GM13977 (cell line): ENCODE results near the gene GALNT14.

Experiments used
- DNase-seq: peaks from one replicate; pipeline ENCODE4 v3.0.0; 2012; ENCODE audit warnings: low spot score
- in situ Hi-C: fragments of 300-500 bp; cut with MboI; formaldehyde crosslinking; loops from one replicate; pipeline ENCODE4 v1.12.0; 2022; ENCODE audit warnings: low sequenced_read_pairs, low pct_unique_long_range_greater_than_20kb, mixed read lengths, inconsistent platforms; ENCODE audit not compliant: unreplicated experiment
- TF ChIP-seq, protein P1 (sequence below): IDR thresholded peaks from 2 replicates; pipeline ENCODE4 v1.5.1; 2012; ENCODE audit warnings: mild to moderate bottlenecking, control low read depth; ENCODE audit not compliant: insufficient read depth; ENCODE audit errors: extremely low read depth, missing control alignments

Gene GALNT14

DNA sequence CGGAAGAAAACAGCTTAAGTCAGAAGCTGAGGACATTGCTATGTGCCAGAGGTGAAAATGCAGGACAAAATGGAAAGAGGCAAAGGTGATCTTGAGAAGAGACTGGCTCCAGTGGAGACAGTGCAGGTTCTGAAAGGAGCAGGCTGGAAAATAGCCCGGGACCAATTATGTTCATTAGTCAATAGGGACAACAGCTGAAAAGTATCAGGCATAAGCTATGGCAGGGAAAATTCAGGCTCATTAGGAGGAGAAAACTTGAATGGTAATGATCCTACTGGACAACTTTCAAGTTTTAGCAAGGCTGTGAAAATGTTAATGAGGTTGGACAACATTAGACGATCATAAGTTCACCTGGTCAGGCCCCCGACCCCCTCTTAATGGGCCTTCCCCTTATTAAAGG lies 60.2 kb downstream of the GALNT14 start:
- no peak for DNase-seq
- in situ Hi-C loops: no loop called here
- TF ChIP-seq, protein P1, sequence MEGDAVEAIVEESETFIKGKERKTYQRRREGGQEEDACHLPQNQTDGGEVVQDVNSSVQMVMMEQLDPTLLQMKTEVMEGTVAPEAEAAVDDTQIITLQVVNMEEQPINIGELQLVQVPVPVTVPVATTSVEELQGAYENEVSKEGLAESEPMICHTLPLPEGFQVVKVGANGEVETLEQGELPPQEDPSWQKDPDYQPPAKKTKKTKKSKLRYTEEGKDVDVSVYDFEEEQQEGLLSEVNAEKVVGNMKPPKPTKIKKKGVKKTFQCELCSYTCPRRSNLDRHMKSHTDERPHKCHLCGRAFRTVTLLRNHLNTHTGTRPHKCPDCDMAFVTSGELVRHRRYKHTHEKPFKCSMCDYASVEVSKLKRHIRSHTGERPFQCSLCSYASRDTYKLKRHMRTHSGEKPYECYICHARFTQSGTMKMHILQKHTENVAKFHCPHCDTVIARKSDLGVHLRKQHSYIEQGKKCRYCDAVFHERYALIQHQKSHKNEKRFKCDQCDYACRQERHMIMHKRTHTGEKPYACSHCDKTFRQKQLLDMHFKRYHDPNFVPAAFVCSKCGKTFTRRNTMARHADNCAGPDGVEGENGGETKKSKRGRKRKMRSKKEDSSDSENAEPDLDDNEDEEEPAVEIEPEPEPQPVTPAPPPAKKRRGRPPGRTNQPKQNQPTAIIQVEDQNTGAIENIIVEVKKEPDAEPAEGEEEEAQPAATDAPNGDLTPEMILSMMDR: no peak

DNA sequence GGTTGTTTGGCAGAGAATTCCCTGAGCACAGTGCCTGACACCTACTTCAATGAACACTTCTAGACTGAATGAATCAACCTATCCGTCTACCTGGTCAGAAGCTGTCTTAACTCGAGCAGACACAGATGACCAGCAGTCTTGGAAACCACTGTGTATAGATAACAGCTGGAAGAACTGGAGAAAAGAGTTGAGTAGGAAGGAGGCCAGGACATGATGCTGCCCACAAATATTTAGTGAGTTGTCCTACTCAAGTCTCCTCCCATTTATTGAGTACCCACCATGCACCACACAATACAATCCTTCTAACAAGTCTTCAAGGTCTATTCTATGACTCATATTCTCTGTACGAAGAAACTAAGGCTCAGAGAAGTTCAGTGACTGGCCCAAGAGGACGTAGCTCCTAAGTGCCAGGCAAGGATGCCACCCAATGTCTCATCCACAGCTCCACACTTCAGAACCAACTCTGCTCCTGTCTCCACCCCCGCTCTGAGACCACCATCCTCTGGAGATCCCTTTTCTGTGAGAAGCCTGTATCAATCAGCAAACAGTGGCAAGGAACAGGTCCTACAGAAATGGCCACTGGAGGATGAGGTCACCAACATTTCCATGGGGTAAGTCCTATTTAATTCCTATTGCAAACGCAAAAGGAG lies 62.2 kb downstream of the GALNT14 start:
- TF ChIP-seq, protein P1: no peak
- in situ Hi-C loops: no loop called here
- DNase-seq: no peak

DNA sequence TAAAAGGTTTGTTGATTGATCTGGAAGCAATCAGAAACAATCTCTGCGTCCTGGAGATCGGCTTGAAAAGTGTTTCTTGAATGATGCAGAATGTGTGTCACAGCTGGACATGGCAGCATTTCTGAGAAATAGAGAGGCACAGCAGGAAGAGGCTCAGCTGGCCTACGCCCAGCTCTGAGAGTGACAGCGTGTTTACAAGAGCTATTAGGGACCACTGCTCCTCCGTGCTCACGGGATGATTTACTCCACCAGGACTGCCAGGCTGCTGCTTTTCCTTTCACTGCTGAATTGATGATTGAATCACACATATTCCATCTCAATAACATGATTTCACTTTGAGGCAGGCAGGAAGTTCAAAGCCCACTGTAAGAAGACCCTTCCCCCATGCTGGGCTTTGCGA lies 62.8 kb downstream of the GALNT14 start:
- in situ Hi-C loops: no loop called here
- DNase-seq: no peak

DNA sequence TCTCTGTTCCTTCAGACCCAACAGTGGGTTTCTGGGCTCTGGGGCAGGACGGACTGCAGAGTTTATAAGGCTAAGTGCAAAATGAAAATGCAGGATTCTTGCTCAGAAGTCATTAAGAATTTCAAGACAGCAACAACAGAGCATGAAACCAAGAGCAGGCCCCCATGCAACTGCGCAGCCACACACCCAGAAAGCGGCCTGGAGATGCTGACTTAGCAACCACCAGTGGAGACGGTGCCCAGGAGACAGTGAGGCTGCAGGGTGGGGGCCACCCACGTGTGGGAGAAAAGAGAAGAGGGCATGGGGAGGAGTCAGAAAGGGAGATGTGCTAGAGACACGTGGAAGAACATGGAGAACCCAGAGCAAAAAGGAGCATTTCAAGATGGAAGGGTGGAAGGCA lies 66.5 kb downstream of the GALNT14 start:
- in situ Hi-C loops: no loop called here
- DNase-seq: no peak
- TF ChIP-seq, protein P1: no peak

More for the DNA sequence above, 62.8 kb downstream of the GALNT14 start:
- TF ChIP-seq, protein P1: no peak

DNA sequence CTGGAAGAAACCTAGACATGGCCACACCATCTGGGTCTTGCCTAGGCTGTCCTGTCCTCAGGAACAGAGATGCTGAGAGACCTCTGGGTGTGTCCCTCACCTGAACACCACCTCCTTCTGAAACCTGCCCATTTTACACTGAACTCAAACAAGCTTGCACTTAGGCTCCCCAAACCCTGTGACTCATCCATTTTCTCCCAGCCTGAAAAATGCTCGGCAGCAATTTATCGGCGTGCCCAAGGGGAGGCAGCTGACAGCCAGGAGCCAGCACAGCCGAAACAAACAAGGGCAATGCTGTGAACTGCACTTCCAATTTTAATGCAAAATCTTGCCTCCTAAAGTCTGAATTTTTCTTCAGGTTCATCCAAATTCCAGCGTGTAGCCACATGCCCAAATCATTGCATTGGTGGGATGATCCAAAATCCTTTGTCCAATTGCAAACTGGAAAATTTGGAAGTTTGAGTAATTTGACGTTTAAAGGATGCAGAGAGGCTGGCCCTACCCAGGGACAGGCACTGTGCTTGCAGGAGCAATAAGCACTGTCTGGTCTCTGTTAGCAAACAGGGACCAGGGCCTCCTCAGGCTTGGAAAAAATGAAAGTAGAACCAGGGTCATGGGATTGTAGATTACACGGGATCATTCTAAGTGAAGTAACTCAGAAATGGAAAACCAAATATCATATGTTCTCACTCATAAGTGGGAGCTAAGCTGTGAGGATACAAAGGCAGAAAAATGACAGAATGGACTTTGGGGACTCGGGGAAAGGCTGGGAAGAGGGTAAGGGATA lies 67.7 kb downstream of the GALNT14 start:
- in situ Hi-C loops: no loop called here

DNA sequence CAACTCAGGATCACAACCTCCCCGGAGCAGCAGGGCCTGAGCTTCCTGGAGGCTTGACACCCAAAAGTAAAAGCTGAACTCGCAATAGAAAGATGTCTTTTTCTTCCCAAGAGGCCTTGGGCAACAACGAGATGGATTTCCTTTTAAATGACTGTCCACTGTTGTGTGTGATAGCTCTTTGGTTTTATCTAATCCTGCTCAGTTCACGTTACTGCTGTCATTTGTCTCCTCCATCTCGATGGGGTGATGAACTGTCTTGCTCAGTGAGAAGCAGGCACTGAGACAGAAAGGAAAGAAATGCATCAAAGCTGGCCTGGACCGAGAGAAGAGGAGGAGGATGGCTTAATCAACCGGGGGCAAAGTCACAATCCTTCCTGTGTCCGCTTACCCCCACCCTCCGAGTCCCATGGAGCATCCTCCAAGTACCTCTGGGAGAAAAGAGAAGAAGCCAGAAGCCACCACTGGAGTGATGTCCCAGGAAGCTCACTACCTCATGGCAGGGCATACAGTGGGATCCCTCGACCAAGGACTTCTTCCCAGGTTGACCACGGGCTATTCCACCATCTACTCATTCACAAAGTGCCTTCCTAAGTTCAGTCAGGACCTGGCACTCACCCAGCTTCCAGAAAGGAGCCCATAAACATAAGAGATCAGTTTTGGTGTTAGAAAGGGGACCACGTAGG lies 68.5 kb downstream of the GALNT14 start:
- DNase-seq: no peak
- TF ChIP-seq, protein P1: no peak
- in situ Hi-C loops: no loop called here

More for the DNA sequence above, 67.7 kb downstream of the GALNT14 start:
- DNase-seq: no peak
- TF ChIP-seq, protein P1: no peak
